AG09309 (cell line): Measurements from ENCODE around the gene DZIP1L.

Source experiments
- DNase-seq: peaks from one replicate; pipeline ENCODE4 v3.0.0-alpha.2; 2010; ENCODE audit warnings: low read depth
- H3K4me3 ChIP-seq: 2 replicates; pipeline ENCODE4 v1.5.1; 2011; ENCODE audit warnings: mild to moderate bottlenecking, low read depth, low read length, moderate library complexity; ENCODE audit not compliant: control insufficient read depth
- CTCF ChIP-seq: IDR thresholded peaks from 2 replicates; pipeline ENCODE4 v1.5.1; 2011; ENCODE audit warnings: mild to moderate bottlenecking, low read depth, low read length, inconsistent platforms; ENCODE audit not compliant: insufficient read depth, control insufficient read depth; ENCODE audit errors: missing control alignments

Gene DZIP1L

GRCh38 chr3:138082992-138083386 lies 32.4 kb downstream of the DZIP1L start:
- TF ChIP-seq CTCF = no peak
- no peak for DNase-seq
- H3K4me3 ChIP-seq = no peak overlapping the region

GRCh38 chr3:138082085-138082991 lies 33.1 kb downstream of the DZIP1L start:
- DNase-seq = peak; percentile 62
- H3K4me3 ChIP-seq = no peak overlapping the region
- no peak for TF ChIP-seq CTCF

GRCh38 chr3:138081371-138082084 lies 33.9 kb downstream of the DZIP1L start:
- no peak for DNase-seq
- H3K4me3 ChIP-seq = no peak overlapping the region
- TF ChIP-seq CTCF = no peak

- no peak for TF ChIP-seq CTCF
- no peak overlapping the region for H3K4me3 ChIP-seq
- DNase-seq = no peak
These were observed 35.5 kb downstream of the DZIP1L start for GRCh38 chr3:138079901-138080300.

- DNase-seq = peak; percentile 91
- no peak overlapping the region for H3K4me3 ChIP-seq
- TF ChIP-seq CTCF = no peak
These were observed 36.5 kb downstream of the DZIP1L start for GRCh38 chr3:138078901-138079344.

- TF ChIP-seq CTCF = no peak
- DNase-seq = no peak
- no peak overlapping the region for H3K4me3 ChIP-seq
These were observed 37.3 kb downstream of the DZIP1L start for GRCh38 chr3:138078096-138078495.
